ENCODE results near the gene HABP2. TPM values are rescaled to one million over a fixed set of nuclear protein-coding genes. Genes with fewer than 3 reads are reported as not detected.

The HABP2 gene
- total and polyA plus RNA-seq, 2 experiments from 2014 or later = 48.3 to 102 TPM

- Histone ChIP-seq H2AFZ (no peak overlapping the region), H3K79me2 (no peaks in the 10 kb centered on the region), H3K27ac (no peak overlapping the region), H3K27me3 (no peaks in the 10 kb centered on the region), H3K9me3 (ENCODE audit: low read depth) (no peaks in the 10 kb centered on the region), H3K4me3 (no peak overlapping the region), H3K4me1 (ENCODE audit: insufficient read depth) (peaks cover 3% of the 10 kb centered on the region), H3K4me2 (no peak overlapping the region), H3K36me3 (replicated peaks; ENCODE audit: insufficient read depth, low read depth) (no peaks in the 10 kb centered on the region), H3K9me2 (replicated peaks; ENCODE audit: insufficient read depth) (no peaks in the 10 kb centered on the region), H4K20me1 (ENCODE audit: insufficient read depth, poor library complexity, severe bottlenecking) (no peaks in the 10 kb centered on the region)
- DNase-seq (ENCODE audit: low spot score) = no peak
- TF ChIP-seq EZH2phosphoT487 (IDR thresholded peaks at IDR 0.05; ENCODE audit: low read depth, severe bottlenecking, unreplicated experiment) (no peak), EZH2 (IDR thresholded peaks at IDR 0.05; ENCODE audit: borderline replicate concordance) (no peak), CTCF (IDR thresholded peaks at IDR 0.05; ENCODE audit: poor library complexity) (no peak)
- WGBS (ENCODE audit: low lambda C conversion rate, missing lambda C conversion rate) = 88% methylated on average over 5 of the region's 5 CpGs
Measured at GRCh38 chr10:113523071-113523470, 29.8 kb upstream of the HABP2 start.

GRCh38 chr10:113523628-113524027 is 29.2 kb upstream of the HABP2 start:
- TF ChIP-seq EZH2 (IDR thresholded peaks at IDR 0.05; ENCODE audit: borderline replicate concordance) (no peak), CTCF (IDR thresholded peaks at IDR 0.05; ENCODE audit: poor library complexity) (no peak), EZH2phosphoT487 (IDR thresholded peaks at IDR 0.05; ENCODE audit: low read depth, severe bottlenecking, unreplicated experiment) (no peak)
- Histone ChIP-seq H3K79me2 (no peaks in the 10 kb centered on the region), H3K4me1 (ENCODE audit: insufficient read depth) (peaks cover 3% of the 10 kb centered on the region), H3K27me3 (no peaks in the 10 kb centered on the region), H3K9me2 (replicated peaks; ENCODE audit: insufficient read depth) (no peaks in the 10 kb centered on the region), H3K9me3 (ENCODE audit: low read depth) (no peaks in the 10 kb centered on the region), H2AFZ (no peak overlapping the region), H3K4me3 (no peak overlapping the region), H3K4me2 (no peak overlapping the region), H3K27ac (no peak overlapping the region), H3K36me3 (replicated peaks; ENCODE audit: insufficient read depth, low read depth) (no peaks in the 10 kb centered on the region), H4K20me1 (ENCODE audit: insufficient read depth, poor library complexity, severe bottlenecking) (no peaks in the 10 kb centered on the region)
- WGBS (ENCODE audit: low lambda C conversion rate, missing lambda C conversion rate) = 82% methylated on average over 1 of the region's 1 CpG
- no peak for DNase-seq (ENCODE audit: low spot score)

GRCh38 chr10:113524120-113524519 is 28.7 kb upstream of the HABP2 start:
- Histone ChIP-seq H3K27ac (no peak overlapping the region), H3K4me3 (no peak overlapping the region), H3K4me1 (ENCODE audit: insufficient read depth) (peaks cover 3% of the 10 kb centered on the region), H3K9me2 (replicated peaks; ENCODE audit: insufficient read depth) (no peaks in the 10 kb centered on the region), H3K79me2 (no peaks in the 10 kb centered on the region), H3K4me2 (no peak overlapping the region), H2AFZ (no peak overlapping the region), H4K20me1 (ENCODE audit: insufficient read depth, poor library complexity, severe bottlenecking) (no peaks in the 10 kb centered on the region), H3K36me3 (replicated peaks; ENCODE audit: insufficient read depth, low read depth) (no peaks in the 10 kb centered on the region), H3K9me3 (ENCODE audit: low read depth) (no peaks in the 10 kb centered on the region), H3K27me3 (no peaks in the 10 kb centered on the region)
- WGBS (ENCODE audit: low lambda C conversion rate, missing lambda C conversion rate) = 35% methylated on average over 3 of the region's 3 CpGs
- TF ChIP-seq EZH2phosphoT487 (IDR thresholded peaks at IDR 0.05; ENCODE audit: low read depth, severe bottlenecking, unreplicated experiment) (no peak), CTCF (IDR thresholded peaks at IDR 0.05; ENCODE audit: poor library complexity) (peak; percentile 8)
- DNase-seq (ENCODE audit: low spot score) = no peak
